ENCODE measurements around the gene ZC3H12C.

- no peak for TF ChIP-seq CTCF (IDR thresholded peaks at IDR 0.05; ENCODE audit: low read depth, low read length)
- TF ChIP-seq MAX (IDR thresholded peaks at IDR 0.05; ENCODE audit: low read depth, low read length) = no peak
Observed at GRCh38 chr11:110130642-110131238, 37.5 kb downstream of the ZC3H12C start.
